Endothelial cell of umbilical vein (primary cell): Measurements from ENCODE around the gene DENND1B.

Source experiments
- CTCF ChIP-seq, 2 donors: IDR thresholded peaks; 1 replicate in 1 of 2; 2 replicates in 1 of 2; pipeline ENCODE4 v1.5.1; 2011; ENCODE audit warnings: low read length in 2 of 2, mild to moderate bottlenecking in 2 of 2, moderate library complexity in 2 of 2, control low read depth in 1 of 2, inconsistent platforms in 1 of 2, low read depth in 1 of 2; ENCODE audit not compliant: insufficient read depth in 1 of 2; ENCODE audit errors: extremely low read depth in 1 of 2
- EZH2 ChIP-seq: IDR thresholded peaks from 2 replicates; pipeline ENCODE4 v1.6.1; 2012; ENCODE audit warnings: borderline replicate concordance, low read depth, mild to moderate bottlenecking, moderate library complexity, low read length, inconsistent platforms; ENCODE audit not compliant: severe bottlenecking
- GATA2 ChIP-seq: IDR thresholded peaks from 2 replicates; pipeline ENCODE4 v1.7.0; 2011; ENCODE audit warnings: low read depth, mild to moderate bottlenecking, moderate library complexity, mixed read lengths, low read length; ENCODE audit not compliant: insufficient read length, insufficient read depth
- JUN ChIP-seq: IDR thresholded peaks from 2 replicates; pipeline ENCODE4 v1.6.1; 2011; ENCODE audit warnings: borderline replicate concordance, low read depth; ENCODE audit not compliant: insufficient read length, insufficient read depth
- MAX ChIP-seq: IDR thresholded peaks from 2 replicates; pipeline ENCODE4 v1.6.1; 2011; ENCODE audit not compliant: insufficient read depth, insufficient read length
- POLR2A ChIP-seq: IDR thresholded peaks from 2 replicates; pipeline ENCODE4 v1.6.1; 2012; ENCODE audit warnings: low read depth, mild to moderate bottlenecking, control low read depth, low read length
- POLR2AphosphoS5 ChIP-seq: IDR thresholded peaks from 2 replicates; pipeline ENCODE4 v1.6.1; 2012; ENCODE audit warnings: low read depth, mild to moderate bottlenecking, control low read depth, low read length, moderate library complexity; ENCODE audit not compliant: insufficient read depth

GRCh38 chr1:197686231-197686630, 89.0 kb downstream of the DENND1B start:
- no peak for TF ChIP-seq CTCF (IDR thresholded peaks at IDR 0.05; ENCODE audit: extremely low read depth in 1 of 2, insufficient read depth in 1 of 2, low read depth in 1 of 2, low read length in 2 of 2)
- TF ChIP-seq EZH2: no peak
- TF ChIP-seq POLR2AphosphoS5: no peak
- TF ChIP-seq POLR2A: no peak
- TF ChIP-seq MAX: no peak
- TF ChIP-seq JUN: no peak
- TF ChIP-seq GATA2: no peak
